NCI-H2227 (cell line): ENCODE data around the gene TESMIN.
A peak's percentile ranks its signal among the peaks of the same experiment; 100 is the strongest.

Source experiments
- DNase-seq: peaks from one replicate; lab custom pipeline; 2025; ENCODE audit not compliant: unreplicated experiment; lab: John Stamatoyannopoulos, UW

Gene TESMIN

GRCh38 chr11:68684385-68685356 lies 66.6 kb downstream of the TESMIN start, which contains the start of gene GAL:
GAL (plus strand) TSS chr11:68684544; CDS start chr11:68684924, 380 bp downstream.
- no peak for DNase-seq

GRCh38 chr11:68683536-68684384 lies 67.6 kb downstream of the TESMIN start:
- no peak for DNase-seq

- no peak for DNase-seq
These were observed 68.2 kb downstream of the TESMIN start for GRCh38 chr11:68683121-68683520.

DNA sequence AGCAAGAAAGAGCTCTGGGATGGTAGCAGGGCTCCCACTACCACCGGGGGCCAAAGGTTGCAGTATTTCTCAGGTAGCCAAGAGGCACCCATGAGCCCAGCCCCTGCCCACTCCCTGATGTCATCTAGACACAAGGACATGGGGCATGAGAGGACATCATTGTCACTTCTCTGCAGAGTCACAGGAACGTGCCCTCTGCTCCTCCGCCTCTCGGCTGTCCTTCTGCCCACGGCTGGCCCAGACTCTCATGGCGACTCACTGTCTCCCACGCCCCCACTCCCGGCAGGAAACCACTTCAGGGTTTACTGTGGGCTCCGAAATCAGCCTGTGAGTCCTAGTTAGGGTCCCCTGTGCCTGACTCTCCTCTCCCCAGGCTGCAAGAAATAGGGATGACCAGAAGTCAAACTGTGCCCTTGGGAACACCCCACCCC lies 68.8 kb downstream of the TESMIN start:
- DNase-seq = no peak

DNA sequence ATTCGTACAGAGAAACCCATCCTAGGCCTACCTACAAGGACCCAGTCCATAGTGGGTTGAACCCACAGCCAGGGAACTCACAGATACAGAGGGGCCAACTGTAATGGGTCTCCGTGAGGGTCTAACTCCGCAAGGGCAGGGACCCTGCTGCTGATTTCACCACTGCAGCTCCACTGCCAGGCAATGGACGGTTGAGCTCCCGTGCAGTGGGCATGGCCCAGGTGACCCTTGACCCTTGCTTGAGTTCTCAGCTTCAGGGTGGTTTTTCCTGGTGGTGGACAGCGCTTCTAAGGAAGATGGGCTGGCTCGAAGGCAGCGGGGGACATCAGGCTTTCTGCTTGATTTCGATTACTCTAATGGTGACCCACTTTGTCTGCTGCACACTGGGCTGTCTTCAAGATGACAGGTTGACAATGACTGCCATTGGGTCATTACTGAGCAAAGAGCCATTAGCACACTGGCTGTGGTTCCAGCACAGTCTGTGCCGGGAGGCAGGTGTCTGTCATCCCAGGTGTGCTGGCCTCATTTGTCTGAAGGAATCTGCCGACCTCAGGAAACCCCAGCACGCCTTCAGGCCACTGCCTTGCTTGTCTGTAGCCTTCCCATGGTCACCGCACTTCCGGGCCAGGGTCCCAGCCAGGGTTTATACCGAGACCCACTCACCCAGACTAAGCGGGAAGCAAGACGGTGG lies 70.6 kb downstream of the TESMIN start:
- no peak for DNase-seq

DNA sequence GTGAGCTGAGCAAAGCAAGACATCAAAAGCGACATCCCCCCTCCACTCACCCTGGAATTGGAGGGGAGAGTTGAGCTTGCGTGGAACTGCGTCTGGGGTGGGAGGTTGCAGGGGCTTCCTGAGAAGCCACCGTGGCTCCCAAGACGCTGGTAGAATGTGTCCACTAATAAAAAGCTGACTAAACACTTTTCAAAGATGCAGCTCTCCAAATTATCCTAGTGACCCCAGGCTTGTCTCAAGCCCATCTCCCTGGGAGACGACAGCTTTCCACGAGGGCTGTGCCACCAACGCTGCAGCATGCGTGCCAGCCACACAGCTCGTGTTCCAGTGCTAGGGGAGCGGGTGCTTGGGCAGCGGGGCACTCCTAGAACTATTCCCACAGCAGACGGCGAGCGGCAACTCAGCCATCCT lies 73.3 kb downstream of the TESMIN start:
- no peak for DNase-seq

DNA sequence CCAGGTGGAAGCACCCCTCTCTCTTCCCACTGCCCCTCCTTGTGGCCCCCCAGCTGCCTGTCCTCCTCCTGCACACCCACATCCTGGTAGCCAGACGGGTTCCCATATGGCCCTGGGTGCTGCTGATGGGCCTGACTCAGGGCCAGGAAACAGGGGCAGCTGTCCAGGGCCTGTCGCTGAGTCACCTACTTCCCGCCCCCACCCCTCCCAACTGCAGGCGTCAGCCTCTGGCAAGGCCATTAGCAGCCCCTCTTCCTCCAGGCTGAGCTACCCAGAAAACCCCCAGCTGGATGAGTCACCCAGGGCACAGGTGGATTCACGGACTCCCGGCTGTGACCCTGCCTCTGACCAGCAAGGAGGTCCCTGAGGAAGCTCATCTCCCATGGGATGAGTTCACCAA lies 73.9 kb downstream of the TESMIN start:
- peak; percentile 56 for DNase-seq

- DNase-seq = no peak
These were observed 76.9 kb downstream of the TESMIN start for GRCh38 chr11:68674461-68674860.

DNA sequence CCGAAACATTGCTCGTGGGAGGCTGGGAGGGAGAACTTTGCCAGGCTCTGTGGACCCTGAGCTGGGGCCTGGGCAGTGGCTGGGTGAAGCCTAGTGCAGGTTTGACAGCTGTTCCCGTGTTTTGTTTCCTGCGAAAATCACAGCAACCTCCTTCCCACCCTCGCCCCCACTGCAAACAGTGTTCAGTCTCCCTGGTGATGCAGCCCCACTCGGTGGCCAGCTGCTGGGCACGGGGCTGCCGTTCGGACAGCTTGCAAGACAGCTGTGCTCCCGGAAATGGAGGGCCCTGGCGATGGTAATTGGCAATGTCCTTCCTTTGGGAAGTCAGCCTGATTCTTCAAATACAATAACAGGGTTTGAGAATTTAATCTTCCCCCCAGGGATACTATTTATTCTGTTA lies 77.3 kb downstream of the TESMIN start:
- DNase-seq = no peak

- no peak for DNase-seq
These were observed 77.9 kb downstream of the TESMIN start for GRCh38 chr11:68673306-68673945.

DNA sequence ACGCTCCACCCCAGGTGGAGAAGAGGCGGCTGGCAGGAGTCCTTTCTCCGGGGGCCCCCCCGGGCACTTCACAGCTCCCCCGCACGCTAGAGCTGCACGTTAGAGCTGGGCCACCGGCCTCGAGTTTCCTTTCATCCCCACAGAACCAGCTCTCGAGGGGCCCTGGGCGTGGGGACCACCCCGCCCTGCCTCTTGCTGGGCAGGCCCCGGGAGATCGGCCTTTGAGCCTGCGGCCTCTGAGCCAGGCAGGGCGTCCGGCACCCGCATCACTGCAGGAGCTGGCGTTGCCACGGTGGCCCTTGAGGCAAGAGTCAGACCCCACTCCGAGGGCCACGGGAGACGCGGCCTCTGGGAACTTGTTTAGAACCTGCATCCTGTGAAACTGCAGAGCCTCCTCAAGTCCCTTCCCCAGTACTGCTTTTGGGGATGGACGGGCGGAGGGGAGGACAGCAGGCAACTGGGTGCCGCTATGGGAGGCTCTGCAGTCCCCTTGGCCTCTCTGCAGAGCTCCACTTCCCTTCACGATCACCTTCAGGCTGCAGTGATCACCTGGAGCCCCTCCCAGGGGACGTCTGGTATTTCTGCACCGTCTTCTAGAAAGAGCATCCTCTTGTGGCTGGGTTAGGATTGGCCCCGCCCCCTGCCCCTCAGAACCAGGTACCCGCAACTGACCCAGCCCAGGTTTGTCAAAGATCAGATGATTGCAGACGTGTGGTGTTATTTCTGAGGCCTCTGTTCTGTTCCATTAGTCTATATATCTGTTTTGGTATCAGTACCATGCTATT lies 80.9 kb downstream of the TESMIN start:
- DNase-seq = no peak

- no peak for DNase-seq
These were observed 81.8 kb downstream of the TESMIN start for GRCh38 chr11:68669301-68670090.

DNA sequence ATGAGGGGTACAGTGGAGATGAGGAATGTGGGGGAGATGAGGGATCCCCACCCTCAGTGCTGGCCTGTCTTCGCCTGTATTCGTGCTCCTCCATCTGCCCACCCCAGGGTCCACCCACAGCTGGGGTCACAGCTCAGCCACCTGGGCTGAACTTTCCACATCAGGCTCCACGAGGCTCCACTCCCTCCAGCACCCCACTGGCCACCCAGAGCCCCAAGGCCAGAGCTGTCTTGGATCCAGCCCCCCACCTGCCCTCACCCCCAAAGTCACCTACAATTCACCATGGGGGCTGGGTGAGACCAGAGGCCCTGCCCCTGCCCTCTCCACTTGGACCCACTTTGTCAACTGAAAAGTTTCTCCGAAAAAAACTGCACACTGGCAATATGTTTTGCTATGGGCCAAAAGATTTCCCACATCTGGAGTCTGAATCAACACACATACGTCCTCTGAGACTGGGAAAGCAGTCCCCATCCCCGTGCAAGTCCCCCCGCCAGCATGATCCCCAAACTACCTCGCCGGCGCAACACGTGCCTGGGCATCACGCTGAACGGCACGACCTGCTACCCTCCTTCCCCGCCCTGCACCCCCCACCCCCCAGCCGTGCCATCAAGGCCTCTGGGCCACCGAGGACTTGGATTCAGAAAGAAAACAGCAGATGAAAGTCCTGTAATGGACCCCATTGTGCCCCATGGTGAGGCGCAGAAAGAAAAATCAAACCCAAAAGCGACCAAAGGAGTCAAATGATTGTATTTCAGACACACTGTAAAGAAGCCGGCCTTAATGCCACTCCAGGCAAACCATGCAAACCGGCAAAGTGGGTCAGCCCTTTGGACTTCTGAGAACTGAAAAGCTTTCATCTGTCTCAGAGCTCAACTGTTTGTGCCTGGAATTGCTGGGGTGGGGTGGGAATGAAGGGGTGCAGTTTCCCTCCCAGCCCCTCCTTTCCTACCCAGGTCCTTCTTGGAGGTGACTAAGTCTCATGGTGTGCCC lies 83.5 kb downstream of the TESMIN start:
- no peak for DNase-seq

DNA sequence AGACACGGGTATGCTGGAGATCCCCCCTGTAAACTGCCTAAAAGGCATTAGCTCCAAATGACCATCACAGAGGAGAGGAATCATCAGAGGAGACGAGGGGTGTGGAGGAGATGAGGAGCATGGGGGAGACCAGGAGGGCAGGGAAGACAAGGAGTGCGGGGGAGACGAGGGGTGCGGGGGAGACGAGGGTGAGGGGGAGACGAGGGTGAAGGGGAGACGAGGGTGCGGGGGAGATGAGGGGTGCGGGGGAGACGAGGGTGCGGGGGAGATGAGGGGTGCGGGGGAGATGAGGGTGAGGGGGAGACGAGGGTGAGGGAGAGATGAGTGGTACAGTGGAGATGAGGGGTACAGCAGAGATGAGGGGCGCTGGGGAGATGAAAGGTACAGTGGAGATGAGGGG lies 84.5 kb downstream of the TESMIN start:
- DNase-seq = no peak

DNA sequence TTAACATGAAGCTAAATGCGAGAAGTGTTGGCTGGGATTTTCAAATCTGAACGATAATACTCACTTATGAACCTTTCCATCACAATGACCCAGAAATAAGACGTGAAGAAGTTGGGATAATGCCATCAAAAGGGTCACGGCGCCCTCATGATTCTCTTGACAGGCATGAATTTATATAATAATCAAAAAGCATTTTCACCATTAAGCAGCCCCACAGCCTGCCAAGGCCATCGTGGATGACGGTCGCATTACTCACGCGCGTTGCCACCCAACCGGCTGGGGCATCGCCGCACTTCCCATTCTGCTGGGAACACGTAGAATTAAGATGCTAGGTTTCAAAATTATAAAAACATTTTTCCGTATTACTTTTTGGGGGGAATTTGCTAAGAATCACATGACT lies 85.9 kb downstream of the TESMIN start:
- DNase-seq = no peak

GRCh38 chr11:68664906-68665305 lies 86.4 kb downstream of the TESMIN start:
- no peak for DNase-seq

DNA sequence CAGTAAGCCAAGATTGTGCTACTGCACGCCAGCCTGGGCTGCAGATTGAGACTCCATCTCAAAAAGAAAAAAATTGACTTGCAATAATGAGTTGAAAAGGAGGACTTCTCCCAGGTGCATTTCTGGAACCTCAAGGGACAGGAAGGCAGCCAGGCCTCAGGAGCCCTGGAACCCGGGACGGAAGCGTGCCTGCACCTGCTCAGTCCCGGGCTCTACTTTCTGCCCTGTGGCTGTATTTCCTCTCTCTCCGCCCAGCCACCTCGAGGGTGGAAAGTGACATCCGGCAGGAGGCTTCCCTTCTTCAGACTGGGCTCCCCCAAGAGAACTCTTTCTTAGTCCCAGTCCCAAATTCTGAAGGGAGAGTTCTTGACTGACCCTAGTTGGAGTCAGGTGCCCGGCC lies 87.2 kb downstream of the TESMIN start:
- DNase-seq = no peak

DNA sequence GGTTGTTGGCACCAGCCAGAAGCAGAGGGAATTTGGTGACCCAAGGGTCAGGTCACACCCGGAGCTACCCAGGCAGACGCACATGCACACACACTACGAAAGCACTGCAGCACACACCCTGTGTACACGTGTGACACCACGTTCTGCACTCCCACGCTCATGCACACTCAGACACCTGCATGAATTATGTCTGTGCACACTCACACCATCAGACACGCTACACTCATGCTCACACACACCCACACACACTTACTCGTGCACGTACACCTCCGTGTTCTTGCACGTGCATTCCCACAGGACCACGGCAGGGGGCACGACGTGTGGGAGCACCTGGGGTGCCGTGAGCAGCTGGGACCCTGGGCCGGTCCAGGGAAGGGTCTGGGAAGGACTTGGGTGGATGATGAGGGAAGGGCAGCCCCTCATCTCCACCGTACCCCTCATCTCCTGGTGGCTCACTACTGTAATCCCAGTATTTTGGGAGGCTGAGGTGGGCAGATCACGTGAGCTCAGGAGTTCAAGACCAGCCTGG lies 87.8 kb downstream of the TESMIN start:
- DNase-seq = no peak
